IMR-90 (cell line): Measurements from ENCODE around the gene MYRFL. TPM values are rescaled to one million over a fixed set of nuclear protein-coding genes. Genes with fewer than 3 reads are reported as not detected.

ENCODE experiments used
- ATAC-seq: fragments of 200-7000 bp; cut with Tn5 transposase; 2 replicates; pipeline ENCODE4 v1.9.1; 2020; ENCODE audit warnings: low read depth, mild to moderate bottlenecking, moderate library complexity
- BruUV-seq: library from RNA; stranded (reverse); fragments of 400-500 nt; replicated peaks from 2 replicates; lab custom pipeline; 2021; lab: Mats Ljungman, UMichigan
- CTCF ChIA-PET: fragments of 300-600 bp; formaldehyde crosslinking; extraction: SDS; loops from one replicate; lab custom pipeline; 2021; ENCODE audit warnings: antibody characterized with exemption; lab: Yijun Ruan, JAX
- POLR2A ChIA-PET: fragments of 300-600 bp; sonication (Branson Sonifier 250); formaldehyde crosslinking; loops from one replicate; lab custom pipeline; 2022; ENCODE audit warnings: antibody characterized with exemption; ENCODE audit not compliant: unreplicated experiment; lab: Charles Lee
- DNase-seq: peaks from one replicate; pipeline ENCODE4 v3.0.0; 2013
- H2AFZ ChIP-seq: replicated peaks from 2 replicates; pipeline ENCODE3; 2013; ENCODE audit warnings: low read length, mild to moderate bottlenecking; ENCODE audit not compliant: poor library complexity
- H2AK5ac ChIP-seq: 2 replicates; pipeline ENCODE4 v1.6.1; 2013; ENCODE audit warnings: low read depth, low read length, inconsistent platforms
- H2AK9ac ChIP-seq: replicated peaks from 2 replicates; pipeline ENCODE3; 2013; ENCODE audit warnings: mild to moderate bottlenecking, low read depth, low read length, moderate library complexity; ENCODE audit not compliant: poor library complexity
- H2BK120ac ChIP-seq: 2 replicates; pipeline ENCODE4 v1.6.1; 2013; ENCODE audit warnings: low read depth, low read length, inconsistent platforms
- H2BK15ac ChIP-seq: 3 replicates; pipeline ENCODE4 v1.6.1; 2013; ENCODE audit warnings: low read depth, low read length, inconsistent platforms
- H2BK20ac ChIP-seq: 2 replicates; pipeline ENCODE4 v1.6.1; 2013; ENCODE audit warnings: low read depth, mild to moderate bottlenecking, inconsistent platforms, low read length, moderate library complexity
- H2BK5ac ChIP-seq: 2 replicates; pipeline ENCODE4 v1.6.1; 2013; ENCODE audit warnings: mild to moderate bottlenecking, low read depth, low read length, inconsistent platforms; ENCODE audit not compliant: poor library complexity, severe bottlenecking
- H3K14ac ChIP-seq: replicated peaks from 2 replicates; pipeline ENCODE4 v1.6.1; 2013; ENCODE audit warnings: low read depth, low read length, inconsistent platforms
- H3K18ac ChIP-seq: 2 replicates; pipeline ENCODE4 v1.6.1; 2013; ENCODE audit warnings: low read depth, low read length, control low read depth
- H3K23ac ChIP-seq: 2 replicates; pipeline ENCODE4 v1.6.1; 2013; ENCODE audit warnings: low read depth, low read length, inconsistent platforms
- H3K27ac ChIP-seq: 2 replicates; pipeline ENCODE4 v1.5.1; 2013; ENCODE audit warnings: mild to moderate bottlenecking, control low read depth, low read length; ENCODE audit not compliant: insufficient read depth
- H3K27me3 ChIP-seq: 2 replicates; pipeline ENCODE4 v1.6.1; 2013; ENCODE audit warnings: low read length; ENCODE audit not compliant: control insufficient read depth, insufficient read depth
- H3K36me3 ChIP-seq: 2 replicates; pipeline ENCODE4 v1.6.1; 2013; ENCODE audit warnings: low read length, mixed read lengths; ENCODE audit not compliant: control insufficient read depth, insufficient read depth
- H3K4ac ChIP-seq: 2 replicates; pipeline ENCODE4 v1.6.1; 2013; ENCODE audit warnings: low read depth, low read length, inconsistent platforms
- H3K4me1 ChIP-seq: 2 replicates; pipeline ENCODE4 v1.6.1; 2013; ENCODE audit warnings: low read length, mixed read lengths; ENCODE audit not compliant: control insufficient read depth, insufficient read depth
- H3K4me2 ChIP-seq: 2 replicates; pipeline ENCODE4 v1.6.1; 2013; ENCODE audit warnings: low read depth, mild to moderate bottlenecking, control low read depth, low read length, moderate library complexity
- H3K4me3 ChIP-seq: 2 replicates; pipeline ENCODE4 v1.5.1; 2013; ENCODE audit warnings: low read depth, mild to moderate bottlenecking, control low read depth, low read length, moderate library complexity; ENCODE audit not compliant: insufficient read depth
- H3K56ac ChIP-seq: 2 replicates; pipeline ENCODE4 v1.6.1; 2013; ENCODE audit warnings: low read length, inconsistent platforms; ENCODE audit not compliant: insufficient read depth; ENCODE audit errors: extremely low read depth
- H3K79me1 ChIP-seq, 2 experiments: 2 replicates each; pipeline ENCODE4 v1.6.1; 2013; ENCODE audit warnings: low read length in 2 of 2, inconsistent platforms in 1 of 2, low read depth in 1 of 2
- H3K9ac ChIP-seq: 2 replicates; pipeline ENCODE4 v1.6.1; 2013; ENCODE audit warnings: low read depth, low read length, control low read depth
- H3K9me1 ChIP-seq: 2 replicates; pipeline ENCODE4 v1.6.1; 2013; ENCODE audit warnings: low read length, inconsistent platforms; ENCODE audit not compliant: insufficient read depth
- H3K9me3 ChIP-seq: 2 replicates; pipeline ENCODE4 v1.6.1; 2013; ENCODE audit warnings: low read length; ENCODE audit not compliant: control insufficient read depth, insufficient read depth
- H4K20me1 ChIP-seq: 2 replicates; pipeline ENCODE4 v1.6.1; 2013; ENCODE audit warnings: low read length, inconsistent platforms; ENCODE audit not compliant: insufficient read depth
- H4K5ac ChIP-seq: 2 replicates; pipeline ENCODE4 v1.6.1; 2013; ENCODE audit warnings: mild to moderate bottlenecking, low read depth, low read length, control low read depth
- H4K8ac ChIP-seq, 2 experiments: 2 replicates each; pipeline ENCODE4 v1.6.1; 2013; ENCODE audit warnings: low read depth in 2 of 2, low read length in 2 of 2, control low read depth in 1 of 2, inconsistent platforms in 1 of 2
- H4K91ac ChIP-seq: 2 replicates; pipeline ENCODE4 v1.6.1; 2013; ENCODE audit warnings: low read depth, low read length, inconsistent platforms; ENCODE audit not compliant: insufficient read depth
- BHLHE40 ChIP-seq: fragments of 150-350 bp; IDR thresholded peaks from 2 replicates; pipeline ENCODE4 v1.6.1; 2016; ENCODE audit warnings: mild to moderate bottlenecking, low read depth, low read length
- CEBPB ChIP-seq: IDR thresholded peaks from 2 replicates; pipeline ENCODE4 v1.6.1; 2012; ENCODE audit warnings: low read depth, low read length, improper control_type of control experiment
- CHD1 ChIP-seq: IDR thresholded peaks from 2 replicates; pipeline ENCODE4 v1.6.1; 2012; ENCODE audit warnings: low read depth, low read length, improper control_type of control experiment
- FOS ChIP-seq: fragments of 150-350 bp; IDR thresholded peaks from 2 replicates; pipeline ENCODE4 v1.6.1; 2016; ENCODE audit warnings: low read depth, low read length
- MAFK ChIP-seq: IDR thresholded peaks from 2 replicates; pipeline ENCODE4 v1.6.1; 2012; ENCODE audit warnings: low read depth, low read length, improper control_type of control experiment
- MXI1 ChIP-seq: IDR thresholded peaks from 2 replicates; pipeline ENCODE4 v1.6.1; 2012; ENCODE audit warnings: low read depth, mild to moderate bottlenecking, low read length, moderate library complexity, borderline replicate concordance
- POLR2A ChIP-seq: IDR thresholded peaks from 2 replicates; pipeline ENCODE4 v1.6.1; 2012; ENCODE audit warnings: mild to moderate bottlenecking, low read depth, low read length
- RCOR1 ChIP-seq: IDR thresholded peaks from 2 replicates; pipeline ENCODE4 v1.6.1; 2012; ENCODE audit warnings: mild to moderate bottlenecking, low read length, improper control_type of control experiment; ENCODE audit not compliant: insufficient replicate concordance
- RFX5 ChIP-seq: IDR thresholded peaks from 2 replicates; pipeline ENCODE4 v1.8.0; 2012; ENCODE audit warnings: low read depth, mild to moderate bottlenecking, low read length, moderate library complexity
- SMC3 ChIP-seq: fragments of 150-350 bp; IDR thresholded peaks from 2 replicates; pipeline ENCODE4 v1.6.1; 2016; ENCODE audit warnings: low read depth, mild to moderate bottlenecking, antibody characterized with exemption, low read length, moderate library complexity
- dilution Hi-C: fragments of 300-500 bp; cut with HindIII; formaldehyde crosslinking; loops from one replicate; pipeline ENCODE4 v1.14.3; 2018; ENCODE audit warnings: low sequenced_read_pairs; ENCODE audit not compliant: unreplicated experiment
- in situ Hi-C: fragments of 300-500 bp; cut with MboI; formaldehyde crosslinking; loops from 3 replicates; pipeline ENCODE4 v1.14.3; 2019; ENCODE audit warnings: low sequenced_read_pairs, inconsistent platforms, mixed read lengths
- intact Hi-C: fragments of 100-400 bp; cut with micrococcal nuclease; formaldehyde crosslinking; loops from 2 replicates; pipeline ENCODE4 v1.10.0; 2022
- polyA plus RNA-seq, 3 experiments: library from polyadenylated mRNA; depleted of rRNA; stranded (reverse); fragments of >200 nt; gene quantifications; 2 replicates each; pipeline ENCODE4 v1.2.3, GENCODE V29; 2012; ENCODE audit warnings: low replicate concordance in 1 of 3
- total RNA-seq: library from RNA; depleted of rRNA; stranded (reverse); fragments of >200 nt; gene quantifications from 2 replicates; pipeline ENCODE4 v1.2.3, GENCODE V29; 2012
- TF ChIP-seq, protein P1 (sequence below): fragments of 150-350 bp; IDR thresholded peaks from 2 replicates; pipeline ENCODE4 v1.6.1; 2016; ENCODE audit warnings: low read depth, mild to moderate bottlenecking, low read length, moderate library complexity, borderline replicate concordance
- TF ChIP-seq, protein P2 (sequence below): conservative IDR thresholded peaks from 2 replicates; pipeline ENCODE4 v1.5.1; 2012; ENCODE audit warnings: mild to moderate bottlenecking, low read depth, low read length, improper control_type of control experiment
- TF ChIP-seq, protein P3 (sequence below): fragments of 150-350 bp; IDR thresholded peaks from 2 replicates; pipeline ENCODE4 v1.6.1; 2017; ENCODE audit warnings: mild to moderate bottlenecking, antibody characterized with exemption, low read length, low read depth

Gene MYRFL
- total and polyA plus RNA-seq, 2 of the 4 experiments (the other 2 are of a cell fraction) = not detected

DNA sequence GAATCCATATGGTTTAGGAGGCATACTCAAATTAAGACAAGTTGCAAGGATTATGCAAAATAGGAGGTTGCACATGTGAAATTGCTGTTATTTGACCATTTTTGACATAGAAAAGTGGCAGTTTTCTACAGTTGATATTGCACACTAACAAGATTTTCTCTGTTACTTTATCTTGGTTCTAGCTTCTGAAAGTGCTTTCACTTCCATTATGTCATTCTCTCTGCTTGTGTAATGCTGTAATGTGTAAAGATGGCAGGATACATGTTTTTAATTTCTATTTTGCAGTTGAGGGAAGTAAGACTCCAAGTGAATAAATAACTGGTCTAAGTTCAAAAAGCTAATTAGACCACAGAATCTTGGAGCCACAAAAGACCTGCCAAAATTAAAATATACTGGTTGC lies 60.6 kb downstream of the MYRFL start:
- no peak for ATAC-seq
- dilution Hi-C loops = no loop called here
- no peak overlapping the region for H2AK5ac ChIP-seq

More for the DNA sequence above, 60.6 kb downstream of the MYRFL start:
- Histone ChIP-seq H4K91ac (no peak overlapping the region), H3K4ac (no peak overlapping the region), H2AFZ (no peak overlapping the region), H3K9me3 (no peaks in the 10 kb centered on the region), H3K14ac (no peak overlapping the region), H3K4me1 (no peaks in the 10 kb centered on the region), H2AK9ac (no peak overlapping the region), H3K36me3 (no peaks in the 10 kb centered on the region), H3K4me3 (no peak overlapping the region), H2BK120ac (no peak overlapping the region), H2BK15ac (no peak overlapping the region), H4K5ac (no peak overlapping the region), H3K56ac (no peak overlapping the region), H4K8ac (no peak overlapping the region), H4K20me1 (no peaks in the 10 kb centered on the region), H3K27me3 (no peaks in the 10 kb centered on the region; the same call in 1 of the 2 replicates), H3K4me2 (no peak overlapping the region), H3K23ac (no peak overlapping the region), H2BK5ac (no peak overlapping the region), H3K9me1 (no peaks in the 10 kb centered on the region), H3K9ac (no peak overlapping the region), H3K27ac (no peak overlapping the region), H2BK20ac (no peak overlapping the region), H3K79me1 (no peaks in the 10 kb centered on the region), H3K18ac (no peak overlapping the region)
- in situ Hi-C loops (no loop called here), intact Hi-C loops (no loop called here)
- POLR2A ChIA-PET = interaction anchor here (0.5 kb wide), 1 partner anchor 395 kb away, joined by 5 read pairs; no protein-coding TSS in a partner anchor
- BruUV-seq = no TSS peak
- TF ChIP-seq CHD1 (no peak), RFX5 (no peak), MXI1 (no peak), CEBPB (no peak), FOS (no peak), BHLHE40 (no peak), SMC3 (no peak), POLR2A (no peak), MAFK (no peak), RCOR1 (no peak)
- TF ChIP-seq, protein P1, sequence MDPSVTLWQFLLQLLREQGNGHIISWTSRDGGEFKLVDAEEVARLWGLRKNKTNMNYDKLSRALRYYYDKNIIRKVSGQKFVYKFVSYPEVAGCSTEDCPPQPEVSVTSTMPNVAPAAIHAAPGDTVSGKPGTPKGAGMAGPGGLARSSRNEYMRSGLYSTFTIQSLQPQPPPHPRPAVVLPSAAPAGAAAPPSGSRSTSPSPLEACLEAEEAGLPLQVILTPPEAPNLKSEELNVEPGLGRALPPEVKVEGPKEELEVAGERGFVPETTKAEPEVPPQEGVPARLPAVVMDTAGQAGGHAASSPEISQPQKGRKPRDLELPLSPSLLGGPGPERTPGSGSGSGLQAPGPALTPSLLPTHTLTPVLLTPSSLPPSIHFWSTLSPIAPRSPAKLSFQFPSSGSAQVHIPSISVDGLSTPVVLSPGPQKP = no peak
- TF ChIP-seq, protein P2, sequence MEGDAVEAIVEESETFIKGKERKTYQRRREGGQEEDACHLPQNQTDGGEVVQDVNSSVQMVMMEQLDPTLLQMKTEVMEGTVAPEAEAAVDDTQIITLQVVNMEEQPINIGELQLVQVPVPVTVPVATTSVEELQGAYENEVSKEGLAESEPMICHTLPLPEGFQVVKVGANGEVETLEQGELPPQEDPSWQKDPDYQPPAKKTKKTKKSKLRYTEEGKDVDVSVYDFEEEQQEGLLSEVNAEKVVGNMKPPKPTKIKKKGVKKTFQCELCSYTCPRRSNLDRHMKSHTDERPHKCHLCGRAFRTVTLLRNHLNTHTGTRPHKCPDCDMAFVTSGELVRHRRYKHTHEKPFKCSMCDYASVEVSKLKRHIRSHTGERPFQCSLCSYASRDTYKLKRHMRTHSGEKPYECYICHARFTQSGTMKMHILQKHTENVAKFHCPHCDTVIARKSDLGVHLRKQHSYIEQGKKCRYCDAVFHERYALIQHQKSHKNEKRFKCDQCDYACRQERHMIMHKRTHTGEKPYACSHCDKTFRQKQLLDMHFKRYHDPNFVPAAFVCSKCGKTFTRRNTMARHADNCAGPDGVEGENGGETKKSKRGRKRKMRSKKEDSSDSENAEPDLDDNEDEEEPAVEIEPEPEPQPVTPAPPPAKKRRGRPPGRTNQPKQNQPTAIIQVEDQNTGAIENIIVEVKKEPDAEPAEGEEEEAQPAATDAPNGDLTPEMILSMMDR = no peak
- TF ChIP-seq, protein P3, sequence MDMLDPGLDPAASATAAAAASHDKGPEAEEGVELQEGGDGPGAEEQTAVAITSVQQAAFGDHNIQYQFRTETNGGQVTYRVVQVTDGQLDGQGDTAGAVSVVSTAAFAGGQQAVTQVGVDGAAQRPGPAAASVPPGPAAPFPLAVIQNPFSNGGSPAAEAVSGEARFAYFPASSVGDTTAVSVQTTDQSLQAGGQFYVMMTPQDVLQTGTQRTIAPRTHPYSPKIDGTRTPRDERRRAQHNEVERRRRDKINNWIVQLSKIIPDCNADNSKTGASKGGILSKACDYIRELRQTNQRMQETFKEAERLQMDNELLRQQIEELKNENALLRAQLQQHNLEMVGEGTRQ = no peak
- no peak for DNase-seq
- CTCF ChIA-PET = interaction anchor here (0.6 to 1.5 kb wide), 2 partner anchors 394 to 691 kb away, joined by 3 to 14 read pairs; no protein-coding TSS in a partner anchor
